Ascending aorta (tissue), 2 donors: ENCODE results near the gene LRRC46. TPM values are rescaled to one million over a fixed set of nuclear protein-coding genes. Genes with fewer than 3 reads are reported as not detected.

Experiments used
- DNase-seq, 2 donors: peaks; one replicate each; pipeline ENCODE4 v3.0.0-alpha.2; 2019; ENCODE audit warnings: low spot score in 2 of 2
- H3K27ac ChIP-seq, 2 donors: fragments of 200-600 bp; sonication (generic); one replicate each; pipeline ENCODE4 v1.5.1; 2016 to 2017; ENCODE audit warnings: mild to moderate bottlenecking in 1 of 2
- H3K27me3 ChIP-seq: fragments of 200-600 bp; sonication (generic); one replicate; pipeline ENCODE4 v1.5.1; 2017
- H3K36me3 ChIP-seq, 2 donors: fragments of 200-600 bp; sonication (generic); one replicate each; pipeline ENCODE4 v1.5.1; 2016
- H3K4me1 ChIP-seq, 2 donors: fragments of 200-600 bp; sonication (generic); one replicate each; pipeline ENCODE4 v1.5.1; 2016 to 2017; ENCODE audit warnings: mild to moderate bottlenecking in 1 of 2
- H3K4me3 ChIP-seq, 2 donors: fragments of 200-600 bp; sonication (generic); one replicate each; pipeline ENCODE4 v1.5.1; 2016 to 2017; ENCODE audit warnings: mild to moderate bottlenecking in 1 of 2
- H3K9me3 ChIP-seq, 2 donors: fragments of 200-600 bp; sonication (generic); one replicate each; pipeline ENCODE4 v1.5.1; 2016
- intact Hi-C: fragments of 100-400 bp; cut with DNase I; formaldehyde crosslinking; loops from one replicate; pipeline ENCODE4 v1.15.1; 2023
- total RNA-seq: library from RNA; depleted of rRNA; stranded (reverse); fragments of >200 nt; gene quantifications from one replicate; pipeline ENCODE4 v1.1.0, GENCODE V29; 2016
- TF ChIP-seq, protein P1 (sequence below), 3 experiments: fragments of 200-600 bp in 2 of 3; fragments of 450-650 bp in 1 of 3; sonication (generic) in 2 of 3; IDR thresholded peaks; one replicate each; pipeline ENCODE4 v1.5.1; 2016 to 2019; ENCODE audit warnings: antibody characterized with exemption in 3 of 3, mild to moderate bottlenecking in 1 of 3, moderate library complexity in 1 of 3

Gene LRRC46
- total RNA-seq, 1 donor from 2014 or later = not detected

DNA sequence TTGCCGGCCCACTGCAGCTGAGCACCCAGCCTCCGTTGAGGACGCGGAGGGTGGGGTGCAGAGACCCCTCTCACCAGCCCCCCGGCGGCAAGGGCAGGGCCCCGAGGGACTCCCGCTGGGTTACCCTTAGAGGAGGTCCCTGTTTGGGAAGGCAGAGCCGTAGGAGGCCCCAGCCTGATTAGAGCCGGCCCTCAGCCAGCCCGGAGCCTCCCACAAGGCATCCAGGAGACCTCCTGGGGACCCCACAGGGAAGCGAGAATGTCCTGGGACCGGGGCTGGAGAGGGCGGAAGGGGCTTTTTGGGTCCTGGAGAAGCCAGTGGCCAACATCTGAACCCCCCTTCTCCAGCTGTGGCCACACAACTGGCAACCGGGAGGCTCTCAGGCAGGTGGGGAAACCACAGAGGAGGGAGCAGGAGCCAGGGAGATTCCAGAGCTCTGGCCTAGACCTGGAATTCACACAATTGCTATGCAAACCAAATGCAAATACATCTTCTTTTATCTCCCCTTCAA, 41.2 kb downstream of the LRRC46 start:
- H3K27me3 ChIP-seq = peaks cover 8% of the 10 kb centered on the region
- no peaks in the 10 kb centered on the region for H3K9me3 ChIP-seq
- intact Hi-C loops = no loop called here
- H3K4me1 ChIP-seq = peaks cover 0 to 6% of the 10 kb centered on the region in 2 donors
- TF ChIP-seq, protein P1, sequence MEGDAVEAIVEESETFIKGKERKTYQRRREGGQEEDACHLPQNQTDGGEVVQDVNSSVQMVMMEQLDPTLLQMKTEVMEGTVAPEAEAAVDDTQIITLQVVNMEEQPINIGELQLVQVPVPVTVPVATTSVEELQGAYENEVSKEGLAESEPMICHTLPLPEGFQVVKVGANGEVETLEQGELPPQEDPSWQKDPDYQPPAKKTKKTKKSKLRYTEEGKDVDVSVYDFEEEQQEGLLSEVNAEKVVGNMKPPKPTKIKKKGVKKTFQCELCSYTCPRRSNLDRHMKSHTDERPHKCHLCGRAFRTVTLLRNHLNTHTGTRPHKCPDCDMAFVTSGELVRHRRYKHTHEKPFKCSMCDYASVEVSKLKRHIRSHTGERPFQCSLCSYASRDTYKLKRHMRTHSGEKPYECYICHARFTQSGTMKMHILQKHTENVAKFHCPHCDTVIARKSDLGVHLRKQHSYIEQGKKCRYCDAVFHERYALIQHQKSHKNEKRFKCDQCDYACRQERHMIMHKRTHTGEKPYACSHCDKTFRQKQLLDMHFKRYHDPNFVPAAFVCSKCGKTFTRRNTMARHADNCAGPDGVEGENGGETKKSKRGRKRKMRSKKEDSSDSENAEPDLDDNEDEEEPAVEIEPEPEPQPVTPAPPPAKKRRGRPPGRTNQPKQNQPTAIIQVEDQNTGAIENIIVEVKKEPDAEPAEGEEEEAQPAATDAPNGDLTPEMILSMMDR (IDR thresholded peaks at IDR 0.05) = no peak
- no peaks in the 10 kb centered on the region for H3K36me3 ChIP-seq
- DNase-seq = no peak
- H3K4me3 ChIP-seq = no peak overlapping the region
- H3K27ac ChIP-seq = no peak overlapping the region

DNA sequence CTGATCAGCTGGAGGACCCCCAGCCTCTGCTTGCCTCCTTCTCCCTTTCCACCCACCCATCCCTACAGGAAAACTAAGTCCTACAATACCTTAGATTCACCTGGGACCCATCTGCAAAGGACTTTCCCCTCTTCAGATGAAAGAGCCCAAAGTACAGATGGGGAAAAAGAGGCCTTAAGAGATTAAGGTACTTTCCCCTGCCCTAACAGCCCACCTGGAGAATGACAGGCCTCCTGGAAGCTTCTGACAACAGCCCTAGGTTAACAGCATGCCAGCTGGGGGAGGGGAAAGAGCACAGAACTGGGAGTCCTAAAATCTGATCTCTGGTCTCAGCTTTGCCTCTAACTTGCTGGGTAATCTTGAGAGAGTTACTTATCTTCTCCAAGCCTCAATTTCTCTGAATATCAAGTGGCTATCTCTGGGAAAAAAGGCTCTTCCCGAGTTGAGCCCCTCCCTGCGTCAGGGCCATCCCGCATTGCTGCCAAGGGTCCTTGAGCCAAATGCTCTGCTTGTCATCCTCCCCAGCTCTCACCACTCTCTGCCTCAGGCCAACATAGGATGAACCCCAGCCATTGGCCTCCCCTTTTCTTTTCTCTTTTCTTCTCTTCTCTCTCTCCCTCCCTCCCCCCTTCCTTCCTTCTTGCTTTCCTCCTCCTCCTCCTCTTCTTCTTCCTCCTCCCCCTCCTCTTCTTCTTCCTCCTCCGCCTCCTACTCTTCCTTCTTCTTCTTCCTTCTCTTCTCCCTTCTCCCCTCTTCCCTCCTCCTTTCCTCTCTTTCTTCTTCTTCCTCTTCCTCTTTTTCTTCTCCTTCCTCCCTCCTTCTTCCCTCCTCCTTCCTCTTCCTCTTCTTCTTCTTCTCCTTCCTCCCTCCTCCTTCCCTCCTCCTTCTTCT, 42.0 kb downstream of the LRRC46 start:
- no peak for DNase-seq

DNA sequence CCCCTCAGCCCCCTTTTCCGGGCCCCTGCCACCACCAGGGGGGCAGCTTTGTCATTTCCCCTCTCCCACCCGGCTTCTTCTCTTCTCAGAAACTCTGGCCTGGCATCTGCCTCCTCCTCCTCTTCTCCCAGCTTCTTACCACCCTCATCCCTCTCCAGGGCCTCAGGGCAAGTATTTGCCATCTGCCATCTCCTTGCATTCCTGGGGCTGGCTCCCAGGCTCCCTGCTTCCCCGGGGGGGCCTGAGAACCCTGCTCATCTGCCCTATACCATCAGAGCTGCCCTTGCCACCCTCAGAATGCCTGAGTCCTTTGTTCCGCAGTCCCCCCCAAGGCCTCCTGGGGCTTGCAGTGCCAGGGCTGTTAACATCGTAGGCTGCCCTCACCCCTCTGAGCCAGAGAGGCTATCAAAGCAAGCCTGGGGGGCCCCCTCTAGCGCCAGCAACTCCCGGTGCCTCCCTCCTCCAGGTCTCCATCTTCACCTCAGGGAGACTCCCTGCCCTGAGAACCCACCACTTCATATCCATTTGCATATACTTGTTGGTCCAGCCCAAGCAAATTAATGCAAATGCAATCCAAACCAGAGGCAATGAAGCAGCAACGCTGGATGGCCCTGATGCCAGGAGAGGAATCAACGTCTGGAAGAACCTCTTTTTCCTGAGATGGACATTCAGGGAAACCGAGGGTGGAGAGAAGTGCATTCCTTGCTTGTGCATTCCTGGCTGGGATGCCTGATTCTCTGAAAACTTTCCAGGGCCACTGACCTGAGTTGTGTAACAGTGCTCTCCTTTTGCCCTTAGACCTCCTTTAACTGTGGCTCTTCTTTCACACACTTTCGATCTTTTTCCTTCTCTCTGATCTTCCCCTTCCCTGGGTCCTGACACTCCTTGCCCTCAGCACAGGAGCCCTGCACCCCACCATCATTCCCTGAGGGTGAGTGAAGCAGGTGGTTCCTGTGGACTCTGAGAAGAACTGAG, 43.8 kb downstream of the LRRC46 start:
- H3K27me3 ChIP-seq = peaks cover 8% of the 10 kb centered on the region
- no peak overlapping the region for H3K27ac ChIP-seq
- H3K4me3 ChIP-seq = no peak overlapping the region
- no peaks in the 10 kb centered on the region for H3K36me3 ChIP-seq
- DNase-seq = no peak
- peaks cover 0 to 6% of the 10 kb centered on the region in 2 donors for H3K4me1 ChIP-seq
- intact Hi-C loops = no loop called here
- no peaks in the 10 kb centered on the region for H3K9me3 ChIP-seq
- TF ChIP-seq, protein P1 (IDR thresholded peaks at IDR 0.05) = no peak

More for the DNA sequence above, 42.0 kb downstream of the LRRC46 start:
- Histone ChIP-seq H3K4me1 (peaks cover 0 to 6% of the 10 kb centered on the region in 2 donors), H3K4me3 (no peak overlapping the region), H3K36me3 (no peaks in the 10 kb centered on the region), H3K27me3 (peaks cover 8% of the 10 kb centered on the region), H3K9me3 (no peaks in the 10 kb centered on the region), H3K27ac (no peak overlapping the region)
- TF ChIP-seq, protein P1 (IDR thresholded peaks at IDR 0.05) = no peak
- intact Hi-C loops = no loop called here

DNA sequence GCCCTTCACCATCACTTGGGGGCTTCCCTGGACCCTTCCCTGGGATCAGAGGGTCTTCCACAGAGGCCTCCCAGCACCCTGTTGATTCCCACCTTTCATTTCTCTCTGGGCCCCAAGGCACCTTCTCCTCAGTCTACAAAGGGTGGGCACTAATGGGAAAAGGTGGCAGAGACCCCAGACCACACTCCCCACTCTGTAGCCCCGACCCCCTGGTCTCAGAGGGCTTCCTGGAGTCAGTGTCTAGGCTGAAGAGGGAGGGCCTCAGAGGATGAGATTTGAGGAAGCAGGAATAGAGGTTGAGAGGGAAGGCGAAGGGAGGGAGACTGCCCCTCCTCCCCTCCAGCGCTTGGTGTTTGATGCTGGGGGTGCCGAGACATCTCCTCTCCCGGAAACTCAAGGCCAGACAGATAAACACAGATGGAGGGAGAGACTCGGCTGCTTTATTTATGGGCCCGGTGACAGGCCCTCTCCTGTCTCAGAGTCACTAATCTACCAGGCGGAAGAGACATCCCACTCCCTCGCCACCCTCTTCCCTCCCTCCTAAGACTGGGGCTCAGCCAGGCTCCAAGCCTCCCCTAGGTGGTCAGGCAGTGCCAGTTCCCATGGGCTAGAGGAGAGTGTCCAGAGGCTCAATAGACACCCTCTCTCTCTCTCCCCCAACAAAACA, 46.0 kb downstream of the LRRC46 start:
- H3K27ac ChIP-seq = no peak overlapping the region
- no peak for DNase-seq
- peaks cover 0 to 3% of the 10 kb centered on the region in 2 donors for H3K4me1 ChIP-seq
- TF ChIP-seq, protein P1 (IDR thresholded peaks at IDR 0.05) = no peak
- no peaks in the 10 kb centered on the region for H3K36me3 ChIP-seq
- no peaks in the 10 kb centered on the region for H3K9me3 ChIP-seq
- no peak overlapping the region for H3K4me3 ChIP-seq
- peaks cover 3% of the 10 kb centered on the region for H3K27me3 ChIP-seq
- intact Hi-C loops = no loop called here
